Aortic smooth muscle cell (primary cell): ENCODE measurements around the gene OR3A3. TPM values are rescaled to one million over a fixed set of nuclear protein-coding genes. Genes with fewer than 3 reads are reported as not detected.

ENCODE experiments used
- total RNA-seq: library from RNA; depleted of rRNA; stranded (reverse); fragments of >200 nt; gene quantifications from 2 replicates; pipeline ENCODE4 v1.2.3, GENCODE V29; 2014

Gene OR3A3
- total RNA-seq, result not detected in 2 replicates

DNA sequence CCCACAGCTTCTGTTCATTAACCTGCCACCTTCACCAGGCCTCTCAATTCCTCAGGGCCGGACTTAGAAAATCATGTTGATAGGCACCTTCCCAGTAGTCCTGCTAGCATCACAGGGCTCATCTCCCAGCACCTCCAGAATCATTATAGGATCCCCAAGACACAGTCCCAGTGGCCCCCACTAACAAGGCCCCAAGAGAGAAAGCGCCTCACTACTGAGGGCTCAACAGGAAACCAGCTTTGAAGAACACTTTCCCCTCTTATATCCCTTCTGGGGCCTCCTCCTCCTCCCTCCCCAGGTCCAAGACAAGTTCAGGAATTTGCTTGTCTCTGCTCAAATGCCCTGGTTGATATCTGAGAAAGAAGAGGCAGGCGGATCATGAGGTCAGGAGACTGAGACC, at the start of gene OR3A3:
Gene OR3A3 (plus strand): TSS at position 301 of the 400 bp plus-strand sequence.

DNA sequence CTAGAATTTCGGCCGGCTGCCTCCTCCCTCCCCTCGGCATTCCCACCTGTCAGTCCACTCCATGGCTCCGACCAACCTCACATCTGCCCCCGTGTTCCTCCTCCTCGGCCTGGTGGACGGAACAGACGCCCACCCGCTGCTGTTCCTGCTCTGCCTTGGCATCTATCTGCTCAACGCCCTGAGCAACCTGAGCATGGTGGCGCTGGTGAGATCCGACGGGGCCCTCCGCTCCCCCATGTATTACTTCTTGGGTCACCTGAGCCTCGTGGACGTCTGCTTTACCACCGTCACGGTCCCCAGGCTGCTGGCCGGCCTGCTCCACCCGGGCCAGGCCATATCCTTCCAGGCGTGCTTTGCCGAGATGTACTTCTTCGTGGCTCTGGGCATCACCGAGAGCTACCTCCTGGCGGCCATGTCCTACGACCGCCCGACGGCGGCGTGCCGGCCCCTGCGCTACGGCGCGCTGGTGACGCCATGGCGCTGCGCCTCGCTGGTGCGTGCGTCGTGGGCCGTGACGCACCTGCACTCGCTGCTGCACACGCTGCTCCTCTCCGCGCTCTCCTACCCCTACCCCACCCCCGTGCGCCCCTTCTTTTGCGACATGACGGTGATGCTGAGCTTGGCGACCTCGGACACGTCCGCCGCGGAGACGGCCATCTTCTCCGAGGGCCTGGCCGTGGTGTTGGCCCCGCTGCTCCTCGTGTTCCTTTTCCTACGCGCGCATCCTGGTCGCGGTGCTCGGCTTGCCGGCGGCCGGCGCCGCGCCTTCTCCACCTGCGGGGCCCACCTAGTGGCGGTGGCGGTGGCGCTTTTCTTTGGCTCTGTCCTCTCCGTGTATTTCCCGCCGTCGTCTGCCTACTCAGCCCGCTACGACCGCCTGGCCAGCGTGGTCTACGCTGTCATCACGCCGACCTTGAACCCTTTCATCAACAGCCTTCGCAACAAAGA, 25.0 kb upstream of the OR3A3 start, which contains the start of gene OR3A2:
Gene OR3A2 (minus strand): TSS at position 440 of the 948 bp plus-strand sequence.

DNA sequence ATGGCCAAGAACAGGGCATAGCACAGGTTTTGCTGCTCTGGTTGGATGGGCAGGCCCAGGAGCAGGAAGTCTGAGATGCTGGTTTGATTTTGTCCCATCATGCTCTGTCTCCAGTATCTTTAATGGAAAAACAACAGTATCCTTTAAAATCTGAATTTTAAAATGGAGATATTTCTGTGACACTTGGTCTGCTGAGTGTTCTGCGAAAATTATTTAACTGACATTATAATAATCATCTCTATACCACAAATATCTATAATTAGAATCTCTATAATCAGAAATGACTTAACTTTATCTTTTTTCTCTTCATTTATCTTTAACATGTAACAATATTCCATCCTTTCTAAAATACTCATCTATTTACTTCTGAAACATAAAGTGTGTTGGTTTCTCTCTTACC, 12.9 kb upstream of the OR3A3 start, which contains the start of gene OR1E1:
Gene OR1E1 (minus strand): TSS at position 101 of the 400 bp plus-strand sequence. CDS start 0 bp downstream, at position 101.

DNA sequence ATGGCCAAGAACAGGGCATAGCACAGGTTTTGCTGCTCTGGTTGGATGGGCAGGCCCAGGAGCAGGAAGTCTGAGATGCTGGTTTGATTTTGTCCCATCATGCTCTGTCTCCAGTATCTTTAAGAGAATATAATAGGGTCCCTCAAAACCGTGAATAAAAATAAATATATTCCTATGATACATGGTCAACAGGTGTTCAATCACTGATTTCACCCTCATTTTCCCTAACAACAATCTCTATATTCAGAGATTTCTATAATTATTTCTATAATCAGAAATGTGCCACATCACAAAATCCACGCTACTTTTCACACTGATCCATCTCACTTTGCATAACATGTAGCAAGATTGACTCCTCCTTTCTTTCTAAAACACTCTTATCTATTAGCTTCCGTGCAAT, 22.6 kb downstream of the OR3A3 start, which contains the start of gene OR1E2:
Gene OR1E2 (minus strand): TSS at position 101 of the 400 bp plus-strand sequence. CDS start 0 bp downstream, at position 101.

DNA sequence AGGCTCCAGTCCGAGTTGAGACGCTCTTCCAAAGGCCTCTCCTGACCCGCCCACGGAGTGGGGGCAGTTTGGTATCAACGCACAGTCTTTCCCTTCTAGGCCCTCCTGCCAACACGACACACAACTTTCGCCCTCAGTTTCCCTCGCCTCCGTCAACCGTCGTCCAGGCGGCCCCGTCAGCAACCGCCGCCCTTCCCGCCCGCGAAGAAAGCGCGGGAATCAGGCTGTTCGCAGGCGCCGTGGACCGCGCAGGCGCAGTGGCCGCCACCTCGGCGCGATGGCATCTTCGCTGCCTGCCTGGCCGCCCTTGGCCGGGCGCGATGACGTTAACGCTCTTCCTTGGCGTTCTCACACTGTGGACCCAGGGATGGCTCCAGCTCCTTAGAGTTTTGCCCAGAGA, 60.4 kb downstream of the OR3A3 start, which contains the start of gene SPATA22:
Gene SPATA22 (minus strand): TSS at position 221 of the 400 bp plus-strand sequence. CDS start 2,494 bp downstream, outside the sequence.

Other genes starting within 250 kb of the OR3A3 start
- gene OR1A2, start 213.9 kb upstream of the OR3A3 start, total RNA-seq, result not detected in 2 replicates
- gene OR1A1, start 203.7 kb upstream of the OR3A3 start, total RNA-seq, result not detected in 2 replicates
- gene OR3A1, start 113.0 kb upstream of the OR3A3 start, total RNA-seq, result 0.12 TPM in 1 of 2 replicates, not detected in the other
- 0.06 TPM in 1 of 2 replicates, not detected in the other for gene OR3A2, start 25.1 kb upstream of the OR3A3 start, total RNA-seq
- gene OR1E1, start 13.0 kb upstream of the OR3A3 start, total RNA-seq, result not detected in 2 replicates
- not detected in 2 replicates for gene OR1E2, start 22.5 kb downstream of the OR3A3 start, total RNA-seq
- gene SPATA22, start 60.4 kb downstream of the OR3A3 start, total RNA-seq, result 0.87 TPM in 1 of 2 replicates, not detected in the other
- 0.06 and 0.13 TPM in 2 replicates for gene ASPA, start 64.6 kb downstream of the OR3A3 start, total RNA-seq
- 0.53 and 0.68 TPM in 2 replicates for gene TRPV3, start 146.4 kb downstream of the OR3A3 start, total RNA-seq
- gene TRPV1, start 198.0 kb downstream of the OR3A3 start, total RNA-seq, result 0.92 and 1.2 TPM in 2 replicates
- 8.5 and 9.6 TPM in 2 replicates for gene SHPK, start 224.9 kb downstream of the OR3A3 start, total RNA-seq
- 12.4 and 19.2 TPM in 2 replicates for gene CTNS, start 225.4 kb downstream of the OR3A3 start, total RNA-seq